Activated T-helper 1 cell treated with Interleukin-2 at 50 U/mL for 16 hours (primary cell): Measurements from ENCODE around the gene VPS37C.
"Not testable (repeated sequence)": the region's sequence is repeated elsewhere in the genome, so short reads cannot be mapped to it uniquely, and the experiment has no call there.

Experiments used
- DNase-seq: peaks from one replicate; pipeline ENCODE4 v3.0.0-alpha.2; 2020; ENCODE audit warnings: low read depth

The VPS37C gene

GRCh38 chr11:61174949-61175348 is 13.7 kb upstream of the VPS37C start:
- no peak for DNase-seq

- no peak for DNase-seq
Observed at GRCh38 chr11:61174273-61174672, 13.0 kb upstream of the VPS37C start.

GRCh38 chr11:61173456-61173855 is 12.2 kb upstream of the VPS37C start:
- no peak for DNase-seq

- no peak for DNase-seq
Observed at GRCh38 chr11:61172888-61173287, 11.7 kb upstream of the VPS37C start.

GRCh38 chr11:61172356-61172755 is 11.1 kb upstream of the VPS37C start:
- DNase-seq = no peak

- DNase-seq = no peak
Observed at GRCh38 chr11:61171907-61172306, 10.7 kb upstream of the VPS37C start.

- no peak for DNase-seq
Observed at GRCh38 chr11:61170566-61170965, 9.3 kb upstream of the VPS37C start.

GRCh38 chr11:61168800-61169199 is 7.6 kb upstream of the VPS37C start:
- DNase-seq = no peak

DNA sequence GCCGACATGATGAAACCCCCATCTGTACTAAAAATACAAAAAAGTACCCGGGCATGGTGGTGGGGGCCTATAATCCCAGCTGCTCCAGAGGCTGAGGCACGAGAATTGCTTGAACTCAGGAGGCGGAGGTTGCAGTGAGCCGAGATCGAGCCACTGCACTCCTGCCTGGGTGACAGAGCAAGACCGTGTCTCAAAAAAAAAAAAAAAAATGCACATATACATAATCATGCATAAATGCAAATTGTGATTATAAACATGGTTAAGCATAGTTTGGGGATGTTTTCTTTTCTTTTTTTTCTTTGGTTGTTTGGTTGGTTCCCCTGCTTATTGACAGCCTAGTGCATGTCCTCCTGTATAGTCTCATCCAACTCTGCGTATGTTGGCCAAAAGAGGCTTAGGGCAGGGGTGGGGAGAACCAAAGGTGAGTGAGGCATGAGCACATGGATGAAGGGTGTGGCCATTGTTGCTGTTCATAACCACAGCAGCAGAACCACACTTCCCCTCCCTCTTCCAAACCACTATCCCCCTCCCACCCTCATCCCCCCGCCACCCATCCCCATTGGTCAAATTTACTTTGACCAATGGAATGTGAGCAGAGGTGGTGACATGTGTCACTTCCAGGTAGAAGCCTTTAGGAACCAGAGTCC is 6.9 kb upstream of the VPS37C start:
- no peak for DNase-seq

DNA sequence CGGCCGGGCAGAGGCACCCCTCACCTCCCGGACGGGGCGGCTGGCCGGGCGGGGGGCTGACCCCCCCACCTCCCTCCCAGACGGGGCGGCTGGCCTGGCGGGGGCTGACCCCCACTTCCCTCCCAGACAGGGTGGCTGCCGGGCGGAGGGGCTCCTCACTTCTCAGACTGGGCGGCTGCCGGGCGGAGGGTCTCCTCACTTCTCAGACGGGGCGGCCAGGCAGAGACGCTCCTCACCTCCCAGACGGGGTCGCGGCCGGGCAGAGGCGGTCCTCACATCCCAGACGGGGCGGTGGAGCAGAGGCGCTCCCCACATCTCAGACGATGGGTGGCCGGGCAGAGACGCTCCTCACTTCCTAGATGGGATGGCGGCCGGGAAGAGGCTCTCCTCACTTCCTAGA is 5.1 kb upstream of the VPS37C start:
- DNase-seq = not testable (repeated sequence)

DNA sequence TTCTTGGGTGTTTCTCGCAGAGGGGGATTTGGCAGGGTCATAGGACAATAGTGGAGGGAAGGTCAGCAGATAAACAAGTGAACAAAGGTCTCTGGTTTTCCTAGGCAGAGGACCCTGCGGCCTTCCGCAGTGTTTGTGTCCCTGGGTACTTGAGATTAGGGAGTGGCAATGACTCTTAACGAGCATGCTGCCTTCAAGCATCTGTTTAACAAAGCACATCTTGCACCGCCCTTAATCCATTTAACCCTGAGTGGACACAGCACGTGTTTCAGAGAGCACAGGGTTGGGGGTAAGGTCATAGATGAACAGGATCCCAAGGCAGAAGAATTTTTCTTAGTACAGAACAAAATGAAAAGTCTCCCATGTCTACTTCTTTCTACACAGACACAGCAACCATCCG is 4.6 kb upstream of the VPS37C start:
- DNase-seq = not testable (repeated sequence)

DNA sequence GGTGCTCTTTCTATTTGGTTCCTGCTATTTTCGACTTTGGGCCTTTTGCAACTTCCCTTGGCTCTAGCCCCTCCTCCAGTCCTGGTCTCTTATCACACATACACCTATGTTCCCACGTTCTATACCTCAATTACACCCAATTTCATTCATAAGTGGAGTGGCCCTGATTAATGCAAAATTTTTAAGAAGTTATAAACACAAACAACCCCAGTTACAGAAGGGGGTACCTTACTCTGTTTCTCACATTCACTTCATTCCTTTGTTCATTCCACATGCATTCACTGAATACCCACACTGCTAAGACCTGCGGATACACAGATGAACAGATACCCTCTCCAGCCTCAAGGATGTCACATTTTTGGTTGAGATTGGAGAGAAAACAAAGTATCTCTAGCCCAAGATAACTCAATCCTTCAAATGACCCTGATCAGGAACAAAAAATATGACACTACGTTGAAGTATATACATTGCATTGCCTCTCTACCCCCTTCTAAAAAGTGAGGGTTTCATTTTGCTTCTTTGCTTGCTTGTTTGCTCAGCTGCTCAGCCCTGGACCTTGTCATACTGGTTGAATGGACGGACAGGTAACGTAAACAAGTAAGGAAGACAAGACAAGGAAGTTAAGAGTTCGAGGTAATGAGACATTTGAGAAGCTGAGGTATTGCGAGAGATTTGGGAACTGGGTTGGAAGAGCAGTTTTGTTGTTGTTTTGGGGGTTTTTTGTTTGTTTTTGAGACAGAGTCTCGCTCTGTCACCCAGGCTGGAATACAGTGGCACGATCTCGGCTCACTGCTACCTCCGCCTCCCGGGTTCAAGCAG is 3.6 kb upstream of the VPS37C start:
- no peak for DNase-seq

DNA sequence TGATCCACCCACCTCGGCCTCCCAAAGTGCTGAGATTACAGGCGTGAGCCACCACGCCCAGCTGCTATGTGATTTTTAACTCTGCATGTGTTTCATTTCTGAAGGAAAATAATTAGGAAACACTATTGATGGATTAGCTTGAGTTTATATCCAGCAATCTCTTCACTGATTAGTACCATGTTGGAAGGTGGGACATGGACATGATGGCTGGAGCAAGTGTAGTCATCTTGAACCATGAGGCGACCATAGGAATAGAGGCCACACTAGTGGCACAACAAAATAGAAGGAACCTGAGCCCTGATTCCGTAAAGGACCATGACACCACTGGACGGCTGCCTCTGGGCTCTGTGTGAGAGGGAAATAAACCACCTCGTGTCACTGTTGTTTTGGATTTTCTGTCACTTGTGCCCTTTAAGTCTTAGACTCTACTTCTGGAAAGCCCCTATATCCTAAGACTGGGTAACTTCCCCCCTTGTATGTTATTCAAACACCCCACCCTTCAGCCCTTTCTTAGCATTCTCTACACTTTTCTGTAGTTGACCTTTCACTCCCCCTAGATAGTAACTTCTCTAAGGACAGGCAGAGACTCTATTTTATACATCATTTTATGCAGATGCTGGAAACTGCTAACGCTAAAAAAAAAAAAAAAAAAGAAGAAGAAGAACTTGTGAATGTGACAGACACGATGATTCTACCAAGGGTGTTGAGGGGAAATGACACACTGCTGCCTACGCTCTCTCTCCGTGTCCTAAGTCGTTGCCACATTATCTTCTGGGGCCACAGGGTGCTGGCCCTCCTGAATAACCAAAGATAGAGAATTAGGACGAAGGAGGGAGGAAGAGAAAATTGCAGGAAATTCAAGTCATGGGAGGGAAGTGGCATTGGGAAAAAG is 2.7 kb upstream of the VPS37C start:
- DNase-seq = no peak

DNA sequence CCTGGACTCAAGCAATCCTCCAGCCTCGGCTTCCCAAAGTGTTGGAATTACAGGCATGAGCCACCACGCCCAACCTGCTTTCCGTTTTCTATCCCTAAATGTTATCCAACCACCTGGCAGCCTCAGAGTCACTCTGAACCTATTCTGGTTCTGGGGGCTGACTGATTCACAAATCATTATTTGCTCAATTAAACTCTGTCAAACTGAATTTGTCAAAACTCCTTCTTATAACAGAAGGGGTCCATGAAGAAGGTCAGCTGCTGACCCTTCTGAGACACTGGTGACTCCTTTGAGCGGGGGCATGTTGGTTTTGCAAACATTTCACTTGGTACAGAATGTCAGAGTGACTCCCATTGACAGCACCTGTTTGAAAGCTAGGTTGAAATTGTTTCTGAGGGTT is 1.8 kb upstream of the VPS37C start:
- DNase-seq = no peak

DNA sequence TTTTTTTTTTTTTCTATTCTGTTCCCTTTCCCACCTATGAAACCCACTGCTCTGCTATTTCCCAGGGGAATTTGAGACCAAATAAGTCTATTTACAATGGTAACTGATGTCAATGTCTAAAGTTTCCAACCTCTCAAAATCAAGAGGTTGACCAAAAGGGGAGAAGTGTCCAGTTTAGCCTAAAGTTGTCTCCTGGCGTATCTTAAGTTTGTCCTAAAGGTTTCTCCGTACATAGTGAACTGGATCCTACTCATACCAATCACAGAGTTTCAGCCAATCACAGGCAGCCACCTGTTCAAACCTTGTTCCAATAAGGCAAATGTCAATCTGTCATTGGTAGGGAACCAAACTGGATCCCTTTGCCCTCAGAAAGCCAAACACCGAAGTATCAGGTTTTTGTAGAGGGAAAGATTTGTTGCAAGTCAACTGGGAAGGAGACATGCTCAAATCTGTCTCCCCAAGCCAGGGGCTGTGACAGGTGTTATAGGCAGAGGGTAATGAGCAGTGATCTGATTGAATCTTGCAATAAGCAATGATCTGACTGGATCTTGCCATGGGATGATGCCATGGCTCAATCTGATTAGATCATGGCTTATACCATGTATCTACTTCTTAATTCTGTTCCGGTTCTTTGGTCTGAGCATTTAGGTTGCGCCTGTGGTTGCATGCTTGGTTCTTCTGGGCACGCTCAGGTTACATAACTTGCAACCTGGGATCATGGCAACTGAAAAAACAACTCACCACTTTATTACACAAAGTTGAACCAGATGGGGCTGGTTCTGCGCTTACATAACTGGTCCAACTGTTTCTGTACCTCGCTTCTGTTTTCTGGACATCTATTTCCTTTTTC is 1.1 kb upstream of the VPS37C start:
- no peak for DNase-seq

DNA sequence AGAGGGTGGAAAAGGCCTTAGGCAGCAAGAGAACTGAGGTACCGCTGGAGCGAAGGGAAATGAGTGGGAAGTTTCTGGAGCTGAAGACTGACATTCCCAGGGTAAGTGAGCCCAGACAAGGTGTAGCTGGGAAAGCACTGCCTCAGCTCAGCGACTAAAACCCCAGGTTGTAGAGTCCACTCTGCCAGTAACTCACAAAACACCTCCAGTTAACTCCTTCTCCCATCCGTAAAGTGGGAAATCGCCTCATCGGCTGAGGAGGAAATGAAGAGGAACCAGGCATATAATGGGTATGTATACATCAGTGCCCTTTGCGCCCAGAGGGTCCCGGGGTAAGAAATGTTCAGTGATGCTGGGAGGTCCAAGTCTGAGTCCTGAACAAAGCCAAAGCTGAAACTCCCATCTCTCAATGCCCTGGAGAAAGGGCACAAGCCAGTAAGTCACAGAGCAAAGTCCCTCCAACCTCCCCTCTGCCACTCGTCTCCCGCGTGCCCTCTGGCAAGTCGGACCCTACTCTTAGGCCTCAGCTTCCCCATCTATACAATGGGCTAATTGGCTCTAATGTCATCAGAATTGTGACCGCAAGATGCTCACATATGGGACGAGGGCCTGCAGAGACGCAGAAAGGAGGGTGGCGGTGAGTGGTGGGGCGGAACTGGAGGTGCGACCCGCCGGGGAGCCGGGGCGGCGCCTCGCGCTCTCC is 588 bp downstream of the VPS37C start:
- no peak for DNase-seq

- DNase-seq = no peak
Observed at GRCh38 chr11:61158691-61159381, 2.4 kb downstream of the VPS37C start.

- DNase-seq = no peak
Observed at GRCh38 chr11:61157743-61158142, 3.5 kb downstream of the VPS37C start.

- DNase-seq = no peak
Observed at GRCh38 chr11:61155741-61156140, 5.5 kb downstream of the VPS37C start.

- DNase-seq = no peak
Observed at GRCh38 chr11:61155312-61155711, 5.9 kb downstream of the VPS37C start.

GRCh38 chr11:61154528-61154927 is 6.7 kb downstream of the VPS37C start:
- DNase-seq = no peak
